M059J (cell line): ENCODE results near the gene ANKRD17. TPM values are rescaled to one million over a fixed set of nuclear protein-coding genes. Genes with fewer than 3 reads are reported as not detected.
A peak's percentile ranks its signal among the peaks of the same experiment; 100 is the strongest.

Source experiments
- DNase-seq: peaks from one replicate; pipeline ENCODE4 v3.0.0-alpha.2; 2012; ENCODE audit warnings: low read depth
- total RNA-seq: library from RNA; depleted of rRNA; stranded (reverse); fragments of >200 nt; shearing (Covaris generic); gene quantifications from 2 replicates; pipeline ENCODE4 v1.2.3, GENCODE V29; 2014

ANKRD17 gene
- total RNA-seq, 1 experiment from 2014 or later, result 32.8 TPM

DNA sequence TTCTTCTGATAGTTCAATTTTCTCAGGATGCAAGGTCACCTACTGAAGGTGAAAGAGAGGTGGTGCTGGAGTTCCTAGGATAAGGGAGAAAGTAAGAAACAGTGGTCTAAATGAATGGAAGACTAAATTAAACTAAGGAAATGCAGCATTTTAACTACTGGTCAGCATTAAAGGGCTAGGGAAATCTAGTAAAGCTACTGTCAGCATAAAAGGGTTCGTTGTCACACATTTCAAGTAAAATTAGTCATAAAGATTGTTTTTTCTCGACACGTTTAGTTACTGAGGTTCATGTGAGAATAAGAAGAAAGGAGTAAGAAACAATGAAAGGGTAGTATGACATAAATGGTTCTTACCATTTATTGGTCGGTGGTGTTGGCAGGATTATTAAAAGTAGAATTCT, 149.1 kb downstream of the ANKRD17 start:
- DNase-seq, result no peak

DNA sequence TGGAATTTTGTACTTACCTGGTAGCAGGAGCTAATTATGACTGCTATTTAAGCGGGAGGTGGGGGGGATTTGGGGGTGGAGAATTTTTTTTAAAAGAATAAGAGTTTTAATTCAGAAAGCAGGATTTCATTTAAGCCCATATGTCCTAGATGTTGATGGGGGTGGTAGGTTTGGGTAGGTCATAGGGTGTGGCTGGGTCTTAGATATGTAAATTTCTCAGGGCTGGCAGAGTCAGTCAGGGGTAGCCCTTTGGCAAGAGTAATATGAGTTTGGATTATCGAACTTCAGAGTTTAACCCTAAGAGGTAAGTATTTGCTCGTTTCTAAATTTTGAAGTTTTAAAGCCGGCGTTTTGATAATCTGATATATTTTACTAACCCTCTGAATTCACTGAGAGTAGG, 153.9 kb downstream of the ANKRD17 start:
- no peak for DNase-seq

DNA sequence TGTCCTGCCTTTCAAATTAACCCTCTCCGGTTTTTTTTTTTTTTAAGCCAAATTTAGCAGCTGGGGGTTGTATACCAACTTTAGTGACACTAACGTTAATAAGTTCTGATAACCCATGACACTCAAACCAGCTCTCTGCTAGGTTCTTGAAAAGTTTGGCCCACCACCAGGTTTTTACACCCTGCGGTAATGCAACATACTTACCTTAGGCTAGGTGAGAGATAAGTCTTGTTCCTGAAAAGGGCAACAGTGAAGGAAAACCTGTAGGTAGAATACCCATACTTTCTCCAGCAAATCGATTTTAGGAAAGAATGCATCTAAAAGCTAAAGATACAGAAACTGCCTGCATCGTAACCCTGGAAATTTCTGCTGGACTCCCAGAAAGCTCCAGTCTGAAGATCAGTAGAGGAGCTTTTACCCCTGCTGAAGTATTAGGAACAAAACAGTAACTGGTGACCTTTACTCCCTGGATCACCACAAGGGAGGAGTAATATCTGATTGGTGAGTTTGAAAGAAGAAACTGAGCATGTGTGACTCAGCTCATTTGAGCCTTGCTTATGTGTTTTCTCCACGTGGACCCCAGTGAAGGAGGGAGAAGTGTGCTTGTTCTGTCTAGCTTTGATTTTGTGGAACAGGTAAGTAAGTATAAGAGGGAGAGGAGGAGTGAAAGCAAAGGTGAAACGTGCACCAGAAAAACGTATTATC, 154.6 kb downstream of the ANKRD17 start:
- DNase-seq, result peak; percentile 4

DNA sequence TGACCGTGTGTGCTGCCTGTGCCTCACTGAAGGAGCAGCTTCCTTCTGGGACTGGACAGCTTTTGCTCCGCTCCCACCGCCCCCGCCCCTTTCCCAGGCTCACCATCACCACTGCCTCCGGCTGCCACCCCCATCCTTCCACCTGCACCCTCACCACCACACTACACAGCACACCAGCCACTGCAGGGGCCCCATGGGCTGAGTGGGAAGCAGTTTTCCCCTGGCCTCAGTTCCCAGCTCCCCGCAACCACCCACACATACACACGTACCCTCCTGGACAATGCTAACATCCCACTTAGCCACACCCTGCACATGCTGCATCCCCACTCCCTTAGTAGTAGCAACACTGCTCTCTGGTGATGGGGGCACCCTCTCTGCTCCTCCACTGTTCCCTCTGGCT, 159.5 kb downstream of the ANKRD17 start:
- no peak for DNase-seq

GRCh38 chr4:73098713-73099112, 159.9 kb downstream of the ANKRD17 start:
- no peak for DNase-seq

- no peak for DNase-seq
These were observed 160.6 kb downstream of the ANKRD17 start for GRCh38 chr4:73098016-73098415.

GRCh38 chr4:73092868-73093267, 165.7 kb downstream of the ANKRD17 start:
- DNase-seq, result no peak

DNA sequence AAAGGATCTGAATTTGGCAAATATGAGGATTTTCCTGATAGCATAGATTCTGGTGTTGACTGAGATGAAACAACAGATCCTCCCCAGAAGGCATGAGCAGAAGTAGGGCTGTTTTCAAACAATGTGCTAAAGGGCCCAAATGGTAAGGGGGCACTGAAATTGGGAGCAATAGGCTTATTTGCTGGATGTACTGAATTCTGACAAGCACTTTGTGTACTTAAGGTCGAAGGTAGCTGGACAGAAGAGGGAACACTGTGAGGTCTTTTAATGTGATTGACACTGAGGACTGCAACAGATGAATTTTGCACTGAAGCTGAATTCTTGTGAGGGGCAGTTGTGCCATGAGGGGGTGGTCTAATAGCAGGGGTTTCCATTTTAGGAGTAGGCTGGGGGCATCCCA, 167.9 kb downstream of the ANKRD17 start:
- DNase-seq, result no peak

DNA sequence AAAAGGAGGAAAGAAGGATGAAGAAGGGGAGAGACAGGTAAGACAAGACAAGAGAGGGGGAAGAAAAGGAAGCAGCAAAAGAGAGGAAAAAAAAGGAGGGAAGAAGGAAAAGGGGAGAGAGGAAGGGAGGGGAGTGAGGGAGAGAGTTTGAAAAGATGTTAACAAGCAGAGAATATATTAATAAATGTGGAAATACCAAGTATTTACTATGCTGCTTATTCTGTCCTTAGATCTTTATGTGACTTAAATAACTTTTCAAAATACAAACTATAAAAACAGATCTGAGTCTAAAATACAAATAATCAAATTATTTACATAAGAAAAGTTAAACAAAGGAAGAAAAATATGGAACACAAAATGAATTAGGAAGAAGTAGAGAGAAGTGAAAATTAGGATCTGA, 170.7 kb downstream of the ANKRD17 start:
- DNase-seq, result no peak

DNA sequence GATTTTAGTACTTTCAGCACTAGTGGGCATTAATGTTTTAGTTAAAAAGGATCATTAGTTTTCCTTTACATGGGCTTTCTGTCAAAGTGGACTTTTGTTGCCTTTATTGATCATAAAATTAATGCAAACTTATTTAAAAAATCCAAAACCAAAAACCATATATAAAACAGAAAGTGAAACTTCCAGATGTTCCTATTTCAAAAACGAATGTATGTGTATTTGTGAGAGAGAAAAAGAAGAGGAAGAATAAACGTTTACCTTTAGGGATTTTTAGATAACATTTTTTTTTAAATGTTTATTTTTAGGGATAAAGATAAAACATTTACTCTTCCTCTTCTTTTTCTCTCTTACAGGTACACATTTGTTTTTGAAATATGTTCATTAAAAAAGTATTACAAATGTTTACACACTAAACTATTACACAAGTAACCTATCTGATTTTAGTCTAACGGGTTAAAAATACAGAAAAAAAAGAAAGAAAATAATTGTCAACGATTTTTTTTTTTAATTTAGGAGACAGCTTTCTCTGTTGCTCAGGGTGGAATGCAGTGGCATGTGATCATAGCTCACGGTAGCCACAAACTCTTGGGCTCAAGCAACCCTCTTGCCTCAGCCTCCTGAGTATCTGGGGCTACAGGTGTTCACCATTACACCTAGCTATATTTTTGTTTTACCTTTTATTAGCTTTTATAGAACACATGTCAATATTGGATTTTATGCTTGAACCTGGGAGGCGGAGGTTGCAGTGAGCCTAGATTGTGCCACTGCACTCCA, 172.3 kb downstream of the ANKRD17 start:
- no peak for DNase-seq

GRCh38 chr4:73080789-73081188, 177.8 kb downstream of the ANKRD17 start:
- no peak for DNase-seq

- no peak for DNase-seq
These were observed 182.8 kb downstream of the ANKRD17 start for GRCh38 chr4:73075832-73076231.

DNA sequence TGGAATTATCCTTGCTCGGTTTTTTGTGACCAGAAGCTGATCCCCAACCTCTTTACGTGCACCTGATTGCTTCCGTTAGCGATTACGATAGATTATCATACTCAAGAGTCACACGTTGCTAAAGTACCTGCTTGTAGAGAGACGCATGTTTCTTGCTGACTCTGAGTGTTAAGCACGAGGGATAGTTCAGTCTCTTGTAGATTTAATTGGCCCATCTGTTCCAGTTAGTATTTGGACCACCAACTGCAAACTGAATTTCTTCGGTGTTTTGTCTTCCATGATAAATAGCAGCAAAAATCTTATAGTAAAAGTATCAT, 188.6 kb downstream of the ANKRD17 start:
- DNase-seq, result no peak

- DNase-seq, result peak; percentile 95
These were observed 189.1 kb downstream of the ANKRD17 start, which contains the start of gene COX18 for GRCh38 chr4:73069338-73070073. TSS of gene COX18 (minus strand) at chr4:73069716. CDS start at chr4:73069649, 67 bp downstream.

DNA sequence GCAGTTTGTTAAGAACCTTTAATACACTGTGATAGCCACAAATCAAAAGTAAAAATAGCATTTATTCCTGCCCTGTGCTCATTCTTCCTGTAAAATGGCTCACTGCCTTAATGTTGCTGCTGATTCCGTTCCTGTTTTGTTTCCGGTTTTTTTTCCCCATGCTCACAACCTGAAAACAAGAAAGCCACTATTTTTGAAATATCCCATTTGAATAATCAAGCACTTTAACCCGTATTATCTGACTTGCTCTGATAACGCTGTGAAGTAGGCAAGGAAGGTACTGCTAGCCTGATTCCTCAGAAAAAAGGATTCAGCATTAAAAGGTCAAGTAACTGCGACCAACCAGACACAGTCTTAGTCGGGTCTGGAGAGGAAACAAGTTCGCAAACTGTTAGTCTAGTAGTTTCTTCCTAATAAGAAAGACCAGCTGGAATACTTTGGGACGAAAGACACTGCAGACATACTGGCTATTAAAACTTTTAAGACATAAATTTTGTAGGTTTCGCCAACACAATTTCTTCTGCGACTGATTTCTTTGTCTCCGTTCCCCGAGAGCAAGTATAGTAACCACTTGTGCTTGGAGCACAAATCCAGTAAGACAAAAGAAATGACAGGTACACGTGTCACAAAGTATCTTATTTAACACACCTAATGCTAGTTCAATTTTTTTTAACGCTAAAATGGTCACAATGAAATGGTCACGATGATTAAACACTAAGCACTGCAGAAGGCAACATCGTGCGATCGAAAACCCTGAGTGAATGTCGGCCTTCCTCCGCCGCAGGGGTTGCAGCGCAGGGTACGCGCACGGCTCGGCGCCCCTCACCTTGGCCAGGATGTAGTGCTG, 189.9 kb downstream of the ANKRD17 start:
- peak; percentile 35 for DNase-seq

DNA sequence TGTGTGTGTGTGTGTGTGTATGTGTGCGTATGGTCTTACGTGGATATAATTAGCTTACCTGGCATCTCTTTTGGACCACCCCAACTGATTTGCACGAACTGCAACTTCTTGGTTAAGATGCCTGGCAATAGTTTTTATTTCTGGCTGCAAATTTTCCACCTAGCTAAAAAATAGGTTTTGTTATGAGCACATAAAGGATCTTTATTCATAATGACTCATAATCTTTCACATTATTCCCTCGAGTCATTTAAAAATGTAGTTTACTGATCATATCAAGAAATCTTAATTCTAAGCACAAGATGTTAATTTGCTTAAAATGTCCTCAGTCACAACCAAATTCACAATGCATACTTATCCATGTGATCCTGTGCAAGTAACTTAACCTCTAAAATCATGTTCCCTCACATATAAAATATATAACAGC, 190.6 kb downstream of the ANKRD17 start:
- DNase-seq, result no peak

DNA sequence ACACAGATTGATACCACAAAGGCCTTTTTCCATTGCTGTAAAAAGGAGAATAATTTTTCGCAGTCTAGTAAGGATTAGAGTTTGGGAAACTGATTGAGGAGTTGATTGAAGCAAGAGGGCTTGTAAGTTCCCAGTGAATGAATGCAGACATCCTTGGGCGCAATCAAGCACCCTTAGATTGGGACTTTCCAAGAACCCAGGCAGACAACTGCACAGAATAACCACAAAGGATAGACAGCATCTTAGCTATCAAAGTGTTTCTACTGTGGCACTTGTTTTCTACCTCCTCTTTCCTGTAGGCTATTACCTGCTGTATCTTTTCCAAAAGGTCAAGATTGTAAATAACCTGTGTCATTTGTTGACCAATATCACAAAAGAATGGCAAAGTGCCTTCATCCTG, 191.7 kb downstream of the ANKRD17 start:
- no peak for DNase-seq

- no peak for DNase-seq
These were observed 192.2 kb downstream of the ANKRD17 start for GRCh38 chr4:73066445-73066844.

DNA sequence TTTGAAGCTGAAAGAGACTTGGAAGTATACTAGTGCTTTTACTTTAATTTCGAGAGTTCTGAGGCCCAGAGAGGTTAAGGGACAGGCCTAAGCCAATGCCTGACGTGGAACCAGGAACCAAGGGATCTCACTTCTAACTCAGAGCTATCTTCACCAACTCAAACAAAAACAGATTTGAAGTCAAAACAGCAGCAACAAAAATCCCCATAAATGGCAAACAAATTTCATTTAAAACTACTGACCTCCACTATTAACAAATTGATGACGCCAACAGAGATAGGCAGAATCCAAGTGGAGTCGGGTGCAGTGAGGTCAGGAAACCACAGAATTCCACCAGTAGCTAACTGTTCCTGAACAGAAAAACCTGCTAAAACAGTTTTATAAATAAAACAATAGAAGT, 194.1 kb downstream of the ANKRD17 start:
- DNase-seq, result no peak

DNA sequence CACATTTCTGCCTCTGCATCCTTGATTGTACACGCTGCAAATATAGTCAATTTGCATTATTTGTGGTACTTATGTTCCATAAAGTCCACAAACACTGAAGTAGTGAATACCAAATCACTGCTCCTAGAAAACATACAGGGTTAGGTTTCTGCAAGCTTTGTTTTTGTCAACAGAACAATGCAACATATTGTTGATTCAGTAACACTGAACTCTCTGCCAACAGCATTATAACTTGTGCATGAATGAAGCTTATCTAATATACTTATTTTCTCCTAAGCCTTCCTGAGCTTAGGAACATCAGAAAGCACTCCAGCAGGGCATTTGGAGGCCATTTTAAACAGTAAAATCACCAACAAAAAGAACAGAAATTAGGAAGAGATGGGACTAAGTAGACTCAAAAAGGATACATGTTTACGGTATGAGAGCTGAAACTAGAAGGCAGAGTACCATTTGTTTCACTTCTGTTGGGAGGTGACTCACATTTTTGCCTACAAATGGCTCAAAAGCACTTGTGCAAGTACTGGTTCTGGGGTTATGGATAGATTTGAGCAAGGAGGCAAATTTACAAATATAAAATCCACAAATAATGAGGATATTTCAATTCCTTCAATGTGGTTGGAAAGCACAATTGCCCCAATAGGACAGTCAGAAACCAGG, 203.2 kb downstream of the ANKRD17 start:
- DNase-seq, result no peak

DNA sequence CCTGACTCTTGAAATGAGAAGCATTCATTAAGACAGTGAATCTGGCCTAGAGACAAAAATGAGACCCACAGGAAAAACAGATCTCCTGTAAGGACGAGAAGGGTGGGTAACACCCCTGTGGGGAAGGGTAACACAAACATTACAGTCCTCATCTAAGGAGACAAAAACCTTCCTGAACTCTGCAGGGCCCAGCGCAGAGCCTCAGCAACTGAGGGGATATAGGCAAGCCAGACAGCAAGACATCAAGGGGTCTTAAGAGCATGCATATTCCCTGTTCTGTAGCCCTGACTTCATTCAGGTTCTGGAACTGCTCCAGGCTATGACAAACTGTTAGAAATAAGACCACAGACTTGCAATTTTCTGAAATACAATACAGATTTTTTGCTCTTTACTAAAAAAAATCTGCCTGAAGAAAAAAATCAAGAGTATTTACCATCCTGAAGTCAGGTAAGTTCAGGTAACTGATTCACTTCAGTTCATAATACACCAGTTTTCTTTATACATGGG, 204.6 kb downstream of the ANKRD17 start:
- DNase-seq, result no peak
